ENCODE data around the gene PRRC2B.

DNA sequence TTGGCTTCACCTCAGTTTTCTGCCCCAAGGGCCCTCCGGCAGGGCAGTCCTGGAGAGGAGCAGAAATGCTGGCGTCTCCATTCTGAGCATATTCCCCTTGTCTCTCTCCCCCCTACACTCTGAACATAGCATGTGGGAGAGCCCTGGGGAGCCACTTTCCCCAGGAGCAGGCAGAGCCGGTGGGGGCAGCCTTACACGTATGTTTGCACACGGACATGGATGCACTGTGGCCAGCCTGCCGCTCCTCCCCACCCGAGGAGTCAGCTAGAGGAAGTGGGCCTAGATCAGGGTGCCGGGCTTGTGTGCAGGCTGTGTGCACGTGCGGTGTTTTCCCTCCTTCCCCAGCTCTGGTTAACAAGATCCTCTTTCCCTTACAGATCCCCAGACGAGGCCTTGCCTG is 83.5 kb downstream of the PRRC2B start:
- TF ChIP-seq RXRA (IDR thresholded peaks at IDR 0.05) (no peak), TAF1 (conservative IDR thresholded peaks at IDR 0.05) (no peak)
- TF ChIP-seq, protein P1, sequence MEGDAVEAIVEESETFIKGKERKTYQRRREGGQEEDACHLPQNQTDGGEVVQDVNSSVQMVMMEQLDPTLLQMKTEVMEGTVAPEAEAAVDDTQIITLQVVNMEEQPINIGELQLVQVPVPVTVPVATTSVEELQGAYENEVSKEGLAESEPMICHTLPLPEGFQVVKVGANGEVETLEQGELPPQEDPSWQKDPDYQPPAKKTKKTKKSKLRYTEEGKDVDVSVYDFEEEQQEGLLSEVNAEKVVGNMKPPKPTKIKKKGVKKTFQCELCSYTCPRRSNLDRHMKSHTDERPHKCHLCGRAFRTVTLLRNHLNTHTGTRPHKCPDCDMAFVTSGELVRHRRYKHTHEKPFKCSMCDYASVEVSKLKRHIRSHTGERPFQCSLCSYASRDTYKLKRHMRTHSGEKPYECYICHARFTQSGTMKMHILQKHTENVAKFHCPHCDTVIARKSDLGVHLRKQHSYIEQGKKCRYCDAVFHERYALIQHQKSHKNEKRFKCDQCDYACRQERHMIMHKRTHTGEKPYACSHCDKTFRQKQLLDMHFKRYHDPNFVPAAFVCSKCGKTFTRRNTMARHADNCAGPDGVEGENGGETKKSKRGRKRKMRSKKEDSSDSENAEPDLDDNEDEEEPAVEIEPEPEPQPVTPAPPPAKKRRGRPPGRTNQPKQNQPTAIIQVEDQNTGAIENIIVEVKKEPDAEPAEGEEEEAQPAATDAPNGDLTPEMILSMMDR (IDR thresholded peaks at IDR 0.05; ENCODE audit: low read depth, low read length, missing input control) = no peak
- TF ChIP-seq, protein P2, sequence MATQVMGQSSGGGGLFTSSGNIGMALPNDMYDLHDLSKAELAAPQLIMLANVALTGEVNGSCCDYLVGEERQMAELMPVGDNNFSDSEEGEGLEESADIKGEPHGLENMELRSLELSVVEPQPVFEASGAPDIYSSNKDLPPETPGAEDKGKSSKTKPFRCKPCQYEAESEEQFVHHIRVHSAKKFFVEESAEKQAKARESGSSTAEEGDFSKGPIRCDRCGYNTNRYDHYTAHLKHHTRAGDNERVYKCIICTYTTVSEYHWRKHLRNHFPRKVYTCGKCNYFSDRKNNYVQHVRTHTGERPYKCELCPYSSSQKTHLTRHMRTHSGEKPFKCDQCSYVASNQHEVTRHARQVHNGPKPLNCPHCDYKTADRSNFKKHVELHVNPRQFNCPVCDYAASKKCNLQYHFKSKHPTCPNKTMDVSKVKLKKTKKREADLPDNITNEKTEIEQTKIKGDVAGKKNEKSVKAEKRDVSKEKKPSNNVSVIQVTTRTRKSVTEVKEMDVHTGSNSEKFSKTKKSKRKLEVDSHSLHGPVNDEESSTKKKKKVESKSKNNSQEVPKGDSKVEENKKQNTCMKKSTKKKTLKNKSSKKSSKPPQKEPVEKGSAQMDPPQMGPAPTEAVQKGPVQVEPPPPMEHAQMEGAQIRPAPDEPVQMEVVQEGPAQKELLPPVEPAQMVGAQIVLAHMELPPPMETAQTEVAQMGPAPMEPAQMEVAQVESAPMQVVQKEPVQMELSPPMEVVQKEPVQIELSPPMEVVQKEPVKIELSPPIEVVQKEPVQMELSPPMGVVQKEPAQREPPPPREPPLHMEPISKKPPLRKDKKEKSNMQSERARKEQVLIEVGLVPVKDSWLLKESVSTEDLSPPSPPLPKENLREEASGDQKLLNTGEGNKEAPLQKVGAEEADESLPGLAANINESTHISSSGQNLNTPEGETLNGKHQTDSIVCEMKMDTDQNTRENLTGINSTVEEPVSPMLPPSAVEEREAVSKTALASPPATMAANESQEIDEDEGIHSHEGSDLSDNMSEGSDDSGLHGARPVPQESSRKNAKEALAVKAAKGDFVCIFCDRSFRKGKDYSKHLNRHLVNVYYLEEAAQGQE (IDR thresholded peaks at IDR 0.05) = no peak
- TF ChIP-seq, protein P3, sequence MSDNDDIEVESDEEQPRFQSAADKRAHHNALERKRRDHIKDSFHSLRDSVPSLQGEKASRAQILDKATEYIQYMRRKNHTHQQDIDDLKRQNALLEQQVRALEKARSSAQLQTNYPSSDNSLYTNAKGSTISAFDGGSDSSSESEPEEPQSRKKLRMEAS (IDR thresholded peaks at IDR 0.05) = no peak
- TF ChIP-seq, protein P4, sequence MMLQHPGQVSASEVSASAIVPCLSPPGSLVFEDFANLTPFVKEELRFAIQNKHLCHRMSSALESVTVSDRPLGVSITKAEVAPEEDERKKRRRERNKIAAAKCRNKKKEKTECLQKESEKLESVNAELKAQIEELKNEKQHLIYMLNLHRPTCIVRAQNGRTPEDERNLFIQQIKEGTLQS (IDR thresholded peaks at IDR 0.05) = no peak

Data from liver (tissue), 3 donors.